Measurements from ENCODE around the gene PLA2G2C. TPM values are rescaled to one million over a fixed set of nuclear protein-coding genes. Genes with fewer than 3 reads are reported as not detected.

The PLA2G2C gene
- total RNA-seq, 1 experiment from 2014 or later, result not detected

- TF ChIP-seq, protein P1, sequence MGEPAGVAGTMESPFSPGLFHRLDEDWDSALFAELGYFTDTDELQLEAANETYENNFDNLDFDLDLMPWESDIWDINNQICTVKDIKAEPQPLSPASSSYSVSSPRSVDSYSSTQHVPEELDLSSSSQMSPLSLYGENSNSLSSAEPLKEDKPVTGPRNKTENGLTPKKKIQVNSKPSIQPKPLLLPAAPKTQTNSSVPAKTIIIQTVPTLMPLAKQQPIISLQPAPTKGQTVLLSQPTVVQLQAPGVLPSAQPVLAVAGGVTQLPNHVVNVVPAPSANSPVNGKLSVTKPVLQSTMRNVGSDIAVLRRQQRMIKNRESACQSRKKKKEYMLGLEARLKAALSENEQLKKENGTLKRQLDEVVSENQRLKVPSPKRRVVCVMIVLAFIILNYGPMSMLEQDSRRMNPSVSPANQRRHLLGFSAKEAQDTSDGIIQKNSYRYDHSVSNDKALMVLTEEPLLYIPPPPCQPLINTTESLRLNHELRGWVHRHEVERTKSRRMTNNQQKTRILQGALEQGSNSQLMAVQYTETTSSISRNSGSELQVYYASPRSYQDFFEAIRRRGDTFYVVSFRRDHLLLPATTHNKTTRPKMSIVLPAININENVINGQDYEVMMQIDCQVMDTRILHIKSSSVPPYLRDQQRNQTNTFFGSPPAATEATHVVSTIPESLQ (CRISPR knock-in tag; IDR thresholded peaks at IDR 0.05), result no peak
- no peak for TF ChIP-seq FOXP1 (CRISPR knock-in tag; IDR thresholded peaks at IDR 0.05; ENCODE audit: borderline replicate concordance)
Observed at GRCh38 chr1:20150326-20150705, 36.0 kb downstream of the PLA2G2C start (continued).

GRCh38 chr1:20149601-20150325 lies 36.6 kb downstream of the PLA2G2C start:
- Mint-ChIP-seq H3K9me3 (no peaks in the 10 kb centered on the region), H3K27me3 (ENCODE audit: low read depth) (no peaks in the 10 kb centered on the region), H3K36me3 (no peaks in the 10 kb centered on the region), H3K4me3 (no peak overlapping the region), H3K4me1 (peaks cover 23% of the 10 kb centered on the region), H3K27ac (no peak overlapping the region)
- DNase-seq (ENCODE audit: low spot score) (no peak), ATAC-seq (no peak)
- TF ChIP-seq AFF4 (CRISPR knock-in tag; IDR thresholded peaks at IDR 0.05; ENCODE audit: borderline replicate concordance) (no peak), FOXP1 (CRISPR knock-in tag; IDR thresholded peaks at IDR 0.05; ENCODE audit: borderline replicate concordance) (no peak), E2F1 (CRISPR knock-in tag; IDR thresholded peaks at IDR 0.05) (no peak), ZMAT4 (CRISPR knock-in tag; IDR thresholded peaks at IDR 0.05) (no peak), GTF2I (CRISPR knock-in tag; conservative IDR thresholded peaks at IDR 0.05) (no peak), NFYB (CRISPR knock-in tag; conservative IDR thresholded peaks at IDR 0.05; ENCODE audit: low read depth) (no peak), ARID4B (CRISPR knock-in tag; IDR thresholded peaks at IDR 0.05; ENCODE audit: borderline replicate concordance) (no peak)
- TF ChIP-seq, protein P2, sequence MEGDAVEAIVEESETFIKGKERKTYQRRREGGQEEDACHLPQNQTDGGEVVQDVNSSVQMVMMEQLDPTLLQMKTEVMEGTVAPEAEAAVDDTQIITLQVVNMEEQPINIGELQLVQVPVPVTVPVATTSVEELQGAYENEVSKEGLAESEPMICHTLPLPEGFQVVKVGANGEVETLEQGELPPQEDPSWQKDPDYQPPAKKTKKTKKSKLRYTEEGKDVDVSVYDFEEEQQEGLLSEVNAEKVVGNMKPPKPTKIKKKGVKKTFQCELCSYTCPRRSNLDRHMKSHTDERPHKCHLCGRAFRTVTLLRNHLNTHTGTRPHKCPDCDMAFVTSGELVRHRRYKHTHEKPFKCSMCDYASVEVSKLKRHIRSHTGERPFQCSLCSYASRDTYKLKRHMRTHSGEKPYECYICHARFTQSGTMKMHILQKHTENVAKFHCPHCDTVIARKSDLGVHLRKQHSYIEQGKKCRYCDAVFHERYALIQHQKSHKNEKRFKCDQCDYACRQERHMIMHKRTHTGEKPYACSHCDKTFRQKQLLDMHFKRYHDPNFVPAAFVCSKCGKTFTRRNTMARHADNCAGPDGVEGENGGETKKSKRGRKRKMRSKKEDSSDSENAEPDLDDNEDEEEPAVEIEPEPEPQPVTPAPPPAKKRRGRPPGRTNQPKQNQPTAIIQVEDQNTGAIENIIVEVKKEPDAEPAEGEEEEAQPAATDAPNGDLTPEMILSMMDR (IDR thresholded peaks at IDR 0.05), result no peak
- POLR2A ChIA-PET, result no interaction called here
- CTCF ChIA-PET, result interaction anchor here (1.2 to 4.5 kb wide), 2 partner anchors 175 kb away, joined by 4 to 75 read pairs; no protein-coding TSS in a partner anchor

Data from WTC11 (cell line).